HG03571 (cell line): ENCODE results near the gene NEURL2.
"Not testable (repeated sequence)": the region's sequence is repeated elsewhere in the genome, so short reads cannot be mapped to it uniquely, and the experiment has no call there.

Experiments
- ATAC-seq: cut with Tn5 transposase; IDR thresholded peaks from one replicate; pipeline ENCODE4 v1.9.1; 2021; ENCODE audit not compliant: unreplicated experiment

The NEURL2 gene

DNA sequence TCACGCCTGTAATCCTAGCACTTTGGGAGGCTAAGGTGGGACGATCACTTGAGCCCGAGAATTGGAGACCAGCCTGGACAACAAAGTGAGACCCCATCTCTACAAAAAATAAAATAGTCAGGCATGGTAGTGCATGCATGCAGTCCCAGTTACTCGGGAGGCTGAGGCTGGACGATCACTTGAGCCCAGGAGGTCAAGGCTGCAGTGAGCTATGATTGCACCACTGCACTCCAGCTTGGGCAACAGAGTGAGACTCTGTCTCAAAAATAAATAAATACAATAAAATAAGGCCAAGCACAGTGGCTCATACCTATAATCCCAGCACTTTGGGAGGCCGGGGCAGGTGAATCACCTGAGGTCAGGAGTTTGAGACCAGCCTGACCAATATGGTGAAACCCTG is 10.3 kb upstream of the NEURL2 start:
- not testable (repeated sequence) for ATAC-seq

DNA sequence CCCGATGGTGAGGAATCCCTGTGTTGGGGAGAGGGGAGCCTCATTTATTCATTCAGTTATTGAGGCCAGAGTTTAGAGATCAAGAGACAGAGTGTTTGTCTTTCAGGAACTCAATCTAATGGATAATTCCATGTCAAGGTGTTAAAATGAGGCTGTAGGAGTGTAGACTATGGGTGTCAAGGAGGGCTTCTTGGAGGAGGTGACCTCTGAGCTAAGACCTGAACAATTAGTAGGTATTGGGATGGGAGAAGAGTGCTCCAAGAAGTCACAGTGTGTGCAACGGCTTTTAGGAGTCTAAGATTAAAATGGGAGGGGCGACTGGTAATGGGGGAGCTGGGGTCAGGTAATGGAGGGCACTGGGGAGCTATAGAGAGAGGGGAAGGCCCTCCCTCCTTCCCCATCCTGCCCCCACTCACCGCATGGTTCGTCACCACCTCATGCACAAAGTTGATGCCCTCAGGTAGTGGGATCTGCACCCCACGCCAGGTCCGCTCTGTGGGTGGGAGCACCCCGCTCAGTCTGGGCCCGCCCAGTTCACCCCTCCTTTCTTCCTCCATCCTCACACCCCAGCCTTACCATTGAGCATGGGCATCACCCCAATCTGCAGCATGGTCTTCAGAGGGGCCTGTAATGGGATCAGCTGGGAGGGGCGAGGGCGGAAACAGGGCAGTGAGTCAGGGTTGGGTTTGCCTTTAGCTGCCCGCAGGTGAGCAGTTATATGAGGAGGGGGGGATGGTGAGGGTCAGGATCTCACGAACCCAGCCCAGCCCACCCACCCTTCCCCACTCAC is 8.2 kb upstream of the NEURL2 start:
- ATAC-seq, result no peak

GRCh38 chr20:45898285-45898684 is 7.3 kb upstream of the NEURL2 start:
- no peak for ATAC-seq

GRCh38 chr20:45897692-45898091 is 6.7 kb upstream of the NEURL2 start:
- ATAC-seq, result no peak

DNA sequence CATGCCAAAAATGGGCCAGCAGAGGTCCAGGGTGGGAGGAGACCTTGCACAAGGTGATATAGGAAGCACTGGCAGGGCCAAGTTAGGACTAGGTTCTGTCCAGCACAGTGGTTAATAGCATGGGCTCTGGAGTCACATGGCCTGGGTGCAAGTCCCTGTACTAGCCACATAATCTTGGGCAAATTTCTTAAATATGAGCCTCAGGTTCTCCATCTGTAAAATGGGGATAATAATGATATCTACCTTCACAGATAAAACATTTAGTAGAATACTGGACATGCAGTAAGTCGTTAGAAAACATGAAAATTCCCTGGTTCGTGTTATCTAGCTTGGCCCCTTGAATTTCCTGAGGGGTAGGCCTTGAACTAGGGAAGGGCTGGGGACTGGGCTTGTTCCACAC is 6.3 kb upstream of the NEURL2 start:
- no peak for ATAC-seq

DNA sequence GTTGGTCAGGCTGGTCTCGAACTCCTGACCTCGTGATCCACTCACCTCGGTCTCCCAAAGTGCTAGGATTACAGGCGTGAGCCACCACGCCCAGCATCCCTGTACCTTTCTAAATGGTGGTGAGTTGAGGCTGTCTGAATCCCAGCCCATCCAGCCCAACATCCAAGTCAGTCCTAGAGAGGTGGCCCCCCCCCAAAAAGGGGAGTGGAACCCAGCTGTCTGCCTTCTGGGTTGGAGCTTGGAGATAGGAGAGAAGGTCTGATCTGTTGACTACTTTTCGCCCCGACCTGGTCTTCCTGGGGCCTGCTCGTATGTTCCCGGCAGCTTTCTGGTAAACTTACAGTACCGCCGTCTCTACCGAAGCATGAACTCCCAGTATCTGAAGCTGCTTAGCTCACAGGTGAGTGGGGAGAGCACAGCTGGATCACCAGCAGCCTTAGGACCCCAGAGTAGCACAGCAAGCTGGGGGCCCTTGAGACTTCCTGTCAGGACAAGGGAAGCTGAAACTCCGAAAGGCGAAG is 5.7 kb upstream of the NEURL2 start:
- no peak for ATAC-seq

- no peak for ATAC-seq
Measured at GRCh38 chr20:45894797-45895196, 3.8 kb upstream of the NEURL2 start.

DNA sequence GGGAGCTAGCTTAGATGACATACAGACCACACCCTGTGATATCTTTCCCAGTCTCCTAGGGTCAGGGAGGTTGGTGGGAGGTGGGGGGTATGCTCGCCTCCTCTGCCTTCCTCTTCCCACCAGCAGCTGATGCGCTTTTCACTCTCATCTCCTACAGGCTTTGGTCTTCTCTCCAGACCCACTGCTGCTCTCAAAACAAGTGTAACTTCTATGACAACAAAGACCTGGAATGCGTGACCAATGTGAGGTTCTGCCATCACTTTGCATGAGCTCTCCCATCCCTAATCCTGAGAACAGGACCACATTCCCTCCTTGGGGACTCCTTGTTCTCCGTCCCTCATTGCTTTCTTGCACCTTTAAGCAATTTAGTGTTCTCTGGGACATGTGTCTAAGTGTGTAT is 2.8 kb upstream of the NEURL2 start:
- ATAC-seq, result no peak

DNA sequence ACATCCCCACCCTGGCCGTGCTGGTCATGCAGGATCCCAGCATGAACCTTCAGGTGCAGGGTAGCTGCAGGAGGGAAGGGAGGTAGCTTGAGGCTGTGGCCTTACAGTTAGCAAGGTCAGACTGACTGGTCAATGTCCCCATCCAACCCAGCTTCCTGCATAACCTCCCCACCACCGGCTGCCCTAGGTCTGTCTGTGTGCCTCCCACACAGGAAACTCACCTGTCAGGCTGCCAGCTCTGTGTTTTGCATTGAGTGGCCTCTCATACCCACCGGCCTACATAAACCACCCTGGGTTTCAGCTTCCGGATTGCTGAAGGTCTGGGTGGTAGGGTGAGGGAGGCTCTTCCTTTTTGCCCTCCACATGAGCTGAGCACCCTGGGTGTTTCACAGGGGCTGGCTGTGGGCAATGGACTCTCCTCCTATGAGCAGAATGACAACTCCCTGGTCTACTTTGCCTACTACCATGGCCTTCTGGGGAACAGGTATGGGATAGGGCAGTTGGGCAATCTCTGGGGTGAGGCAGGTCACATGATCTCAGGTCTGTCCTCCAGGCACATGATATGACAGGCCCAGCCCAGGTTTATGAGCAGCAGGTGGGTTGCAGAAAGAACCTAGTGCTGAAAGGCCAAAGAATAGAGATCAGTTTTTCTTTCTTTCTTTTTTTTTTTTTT is 2.0 kb upstream of the NEURL2 start:
- no peak for ATAC-seq

DNA sequence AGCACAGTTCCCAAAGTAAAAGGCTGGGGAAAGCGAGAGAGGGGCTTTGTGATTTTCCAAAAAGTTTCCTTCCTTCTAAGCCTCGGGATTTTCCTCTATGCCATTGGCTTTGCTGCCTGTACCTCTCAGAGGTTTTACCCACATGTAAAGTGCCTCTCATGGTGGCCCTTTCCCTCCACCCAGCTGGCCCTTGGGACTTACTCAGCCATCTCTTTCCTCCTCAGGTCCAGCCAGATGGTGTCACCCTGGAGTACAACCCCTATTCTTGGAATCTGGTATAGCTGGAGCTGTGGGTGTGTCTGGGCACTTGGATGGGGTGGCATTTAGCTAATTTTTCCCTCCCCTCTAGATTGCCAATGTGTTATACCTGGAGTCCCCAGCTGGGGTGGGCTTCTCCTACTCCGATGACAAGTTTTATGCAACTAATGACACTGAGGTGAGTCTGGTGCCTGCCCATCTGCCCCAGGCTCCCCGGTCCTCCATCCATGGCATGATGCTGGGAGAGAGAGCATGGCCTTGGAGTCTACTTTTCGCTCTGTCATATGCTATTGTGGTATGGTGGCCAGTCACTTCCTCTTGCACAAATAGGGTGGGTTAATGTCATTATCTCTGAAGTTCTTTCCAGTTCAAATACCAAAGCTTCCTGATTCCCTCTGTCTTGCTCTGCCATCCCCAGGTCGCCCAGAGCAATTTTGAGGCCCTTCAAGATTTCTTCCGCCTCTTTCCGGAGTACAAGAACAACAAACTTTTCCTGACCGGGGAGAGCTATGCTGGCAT is 1.2 kb upstream of the NEURL2 start:
- no peak for ATAC-seq

GRCh38 chr20:45890077-45890984 is 677 bp downstream of the NEURL2 start:
- no peak for ATAC-seq

GRCh38 chr20:45888681-45889080 is 2.3 kb downstream of the NEURL2 start:
- ATAC-seq, result no peak

DNA sequence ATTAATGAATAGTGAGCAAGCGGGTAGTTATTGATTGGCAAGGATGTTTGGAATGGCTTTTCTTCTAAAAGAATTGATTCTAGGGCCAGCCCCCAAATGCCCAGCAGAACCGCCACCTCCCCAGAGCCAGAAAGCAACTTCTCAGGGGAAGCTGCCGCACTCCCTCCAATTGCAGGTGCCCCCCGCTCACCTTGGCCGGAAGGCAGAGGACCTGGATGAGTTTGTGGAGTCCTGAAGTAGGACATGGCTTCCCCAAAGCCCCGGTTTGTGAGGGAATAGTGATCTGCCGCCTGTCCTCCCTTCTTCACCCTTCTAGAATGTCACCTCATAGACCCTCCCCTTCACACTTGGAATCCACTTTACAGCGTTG is 3.7 kb downstream of the NEURL2 start, which contains the start of gene SPATA25:
Gene SPATA25, minus strand, starts transcription at position 277 of the 370 bp plus-strand sequence. Its CDS starts 32 bp downstream, at position 245.
- no peak for ATAC-seq

DNA sequence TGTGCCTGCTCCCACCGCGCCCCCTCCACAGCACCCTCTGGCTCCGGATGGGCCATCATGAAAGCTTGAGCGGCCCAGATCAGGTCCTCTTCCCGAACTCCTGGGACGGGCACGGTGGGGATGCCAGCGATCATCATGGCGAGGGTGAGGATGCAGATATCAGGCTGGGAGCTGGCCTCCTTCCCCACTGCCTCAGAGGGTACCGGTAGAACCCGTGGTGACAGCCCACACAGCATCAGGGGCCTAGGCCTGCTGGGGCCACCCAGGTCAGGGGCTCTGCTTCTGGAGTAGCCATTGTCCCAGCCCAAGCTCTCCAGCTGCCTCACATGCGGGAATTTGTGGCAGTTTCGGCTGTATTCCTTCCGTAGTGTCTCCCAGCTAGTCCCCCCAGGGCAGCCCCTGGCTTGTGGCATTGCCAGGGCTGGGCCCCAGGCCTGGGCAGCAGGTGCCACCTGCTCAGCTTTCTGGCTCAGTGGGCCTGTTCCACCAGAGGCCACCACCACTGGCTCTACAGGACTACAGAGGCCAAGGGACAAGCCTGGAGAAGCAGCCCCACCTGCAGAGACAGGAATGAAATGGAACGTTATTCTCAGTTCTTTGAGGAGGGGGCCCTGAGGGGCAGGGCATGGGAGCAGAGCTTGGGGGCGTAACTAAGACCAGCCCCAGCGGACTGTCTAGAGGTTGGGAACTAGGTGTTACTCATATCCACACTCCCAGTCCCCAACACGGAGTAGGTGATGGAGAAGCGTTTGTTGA is 4.2 kb downstream of the NEURL2 start:
- no peak for ATAC-seq

DNA sequence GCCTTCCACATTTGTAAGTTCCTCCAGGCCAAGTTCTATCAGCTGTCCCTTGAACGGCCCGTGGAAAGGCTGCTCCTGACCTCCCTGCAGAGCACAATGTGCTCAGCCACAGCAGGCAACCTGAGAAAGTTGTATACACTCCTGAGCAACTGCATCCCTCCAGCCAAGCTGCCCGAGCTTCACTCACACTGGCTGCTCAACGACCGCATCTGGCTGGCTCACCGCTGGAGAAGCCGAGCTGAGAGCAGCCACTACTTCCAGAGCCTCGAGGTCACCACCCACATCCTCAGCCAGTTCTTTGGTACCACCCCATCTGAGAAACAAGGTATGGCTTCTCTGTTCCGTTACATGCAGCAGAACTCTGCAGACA is 7.9 kb downstream of the NEURL2 start:
- ATAC-seq, result no peak

GRCh38 chr20:45882469-45883099 is 8.4 kb downstream of the NEURL2 start:
- no peak for ATAC-seq

- ATAC-seq, result peak; percentile 93
Measured at GRCh38 chr20:45880988-45881788, 9.8 kb downstream of the NEURL2 start, which contains the start of gene ZSWIM1. ZSWIM1 (plus strand) TSS chr20:45881227; CDS start chr20:45882593, 1,366 bp downstream.

DNA sequence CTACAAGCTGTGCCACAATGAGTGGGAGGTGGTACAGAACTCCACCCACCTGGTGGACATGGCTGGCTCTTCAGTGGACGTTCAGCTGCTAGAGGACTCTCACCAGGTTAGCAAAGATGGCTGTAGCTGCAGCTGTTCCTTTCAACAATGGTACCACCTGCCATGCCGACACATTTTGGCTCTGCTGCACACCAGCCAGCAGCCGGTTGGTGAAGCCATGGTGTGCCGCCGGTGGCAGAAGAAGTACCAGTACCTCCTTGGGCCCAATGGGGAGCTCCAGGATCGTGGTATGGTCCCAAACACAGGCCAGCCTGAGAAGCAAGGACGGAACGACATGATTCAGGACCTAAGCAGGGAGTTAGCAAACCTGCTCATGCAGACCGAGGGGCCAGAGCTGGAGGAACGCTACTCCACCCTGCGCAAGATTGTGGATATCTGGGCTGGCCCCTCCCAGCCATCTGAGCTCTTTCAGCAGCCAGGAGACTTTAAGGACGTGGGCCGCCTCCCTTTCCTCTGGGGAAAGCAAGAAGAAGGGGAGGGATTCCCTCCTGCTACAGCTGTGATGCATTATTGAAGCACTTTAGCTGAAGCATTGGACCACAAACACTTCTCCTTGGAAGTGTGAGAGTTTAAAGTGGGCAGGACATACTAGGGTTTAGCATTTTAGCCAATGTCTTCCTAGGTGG is 12.8 kb downstream of the NEURL2 start:
- ATAC-seq, result no peak
